HG03469 (cell line): ENCODE data around the gene RHOA.
"Not testable (repeated sequence)": the region's sequence is repeated elsewhere in the genome, so short reads cannot be mapped to it uniquely, and the experiment has no call there.

ENCODE experiments used
- ATAC-seq: cut with Tn5 transposase; IDR thresholded peaks from one replicate; pipeline ENCODE4 v1.9.1; 2021; ENCODE audit warnings: mild to moderate bottlenecking, moderate library complexity, moderate number of reproducible peaks; ENCODE audit not compliant: unreplicated experiment

The RHOA gene

DNA sequence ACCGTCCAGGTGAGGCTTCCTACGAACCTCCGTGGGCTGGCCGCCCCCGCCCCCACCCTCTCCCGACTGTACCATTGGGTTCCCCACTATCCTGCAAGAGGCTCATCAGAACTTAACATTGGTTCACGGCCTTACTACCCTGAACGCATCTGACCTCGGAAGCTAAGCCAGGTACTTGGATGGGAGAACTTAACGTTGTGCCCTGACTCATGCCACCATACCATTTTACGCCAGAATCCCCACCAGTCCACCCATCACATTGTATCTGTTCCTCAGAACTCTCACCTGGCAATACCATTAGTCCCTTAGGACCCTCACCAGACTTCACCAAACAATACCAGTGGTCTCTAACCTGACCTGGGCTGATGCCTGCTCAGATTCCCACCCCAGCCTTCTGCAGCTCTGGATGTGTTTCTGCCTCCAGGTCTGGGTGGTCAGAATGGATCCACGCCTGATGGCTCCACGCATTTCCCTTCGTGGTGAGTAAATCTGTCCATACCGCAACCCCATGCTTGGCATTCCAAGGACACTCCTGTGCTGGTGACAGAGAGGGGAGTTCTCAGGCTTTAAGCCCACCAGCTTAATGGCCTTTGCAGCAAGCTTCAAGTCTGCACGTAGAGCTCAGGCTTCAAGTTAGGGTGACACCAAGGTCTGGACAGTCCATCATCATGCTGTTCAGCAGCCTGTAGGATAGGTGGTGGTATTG is 1.0 kb upstream of the RHOA start:
- no peak for ATAC-seq

GRCh38 chr3:49411535-49411967 is 225 bp downstream of the RHOA start:
- ATAC-seq: peak; percentile 11

GRCh38 chr3:49410846-49411534 is 786 bp downstream of the RHOA start:
- ATAC-seq: no peak

GRCh38 chr3:49410066-49410845 is 1.5 kb downstream of the RHOA start:
- no peak for ATAC-seq

GRCh38 chr3:49406571-49407565 is 4.9 kb downstream of the RHOA start:
- no peak for ATAC-seq

DNA sequence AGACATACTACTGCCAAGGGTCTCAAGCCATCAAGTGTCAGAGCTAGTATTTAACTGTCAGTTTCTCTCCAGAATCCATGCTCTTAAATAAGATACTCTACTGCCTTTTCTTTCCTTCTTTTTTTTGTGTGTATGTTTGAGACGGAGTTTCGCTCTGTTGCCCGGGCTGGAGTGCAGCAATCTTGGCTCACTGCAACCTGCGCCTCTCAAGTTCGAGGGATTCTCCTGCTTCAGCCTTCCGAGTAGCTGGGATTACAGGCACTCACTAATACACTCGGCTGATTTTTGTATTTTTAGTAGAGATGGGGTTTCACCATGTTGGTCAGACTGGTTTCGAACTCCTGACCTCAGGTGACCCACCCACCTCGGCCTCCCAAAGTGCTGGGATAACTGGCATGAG is 6.2 kb downstream of the RHOA start:
- not testable (repeated sequence) for ATAC-seq

GRCh38 chr3:49403891-49404290 is 7.9 kb downstream of the RHOA start:
- no peak for ATAC-seq

DNA sequence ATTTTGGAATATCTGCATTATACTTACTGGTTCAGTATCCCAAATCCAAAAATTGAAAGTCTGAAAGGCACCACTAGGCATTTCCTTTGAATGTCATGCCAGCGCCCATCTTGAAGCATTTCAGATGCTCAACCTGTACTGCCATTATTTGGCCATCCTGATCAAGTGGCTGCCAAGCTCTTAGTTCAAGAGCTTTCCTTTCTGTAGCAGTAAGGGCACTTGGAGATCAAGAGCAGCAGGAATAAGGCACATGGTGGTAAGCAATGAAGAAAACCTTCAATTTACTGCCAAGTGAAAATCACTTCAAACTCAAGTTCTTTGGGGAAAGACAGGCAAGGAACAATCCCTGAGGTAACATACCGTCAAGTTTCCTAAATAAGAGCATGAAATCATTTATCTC is 10.0 kb downstream of the RHOA start:
- ATAC-seq: no peak

DNA sequence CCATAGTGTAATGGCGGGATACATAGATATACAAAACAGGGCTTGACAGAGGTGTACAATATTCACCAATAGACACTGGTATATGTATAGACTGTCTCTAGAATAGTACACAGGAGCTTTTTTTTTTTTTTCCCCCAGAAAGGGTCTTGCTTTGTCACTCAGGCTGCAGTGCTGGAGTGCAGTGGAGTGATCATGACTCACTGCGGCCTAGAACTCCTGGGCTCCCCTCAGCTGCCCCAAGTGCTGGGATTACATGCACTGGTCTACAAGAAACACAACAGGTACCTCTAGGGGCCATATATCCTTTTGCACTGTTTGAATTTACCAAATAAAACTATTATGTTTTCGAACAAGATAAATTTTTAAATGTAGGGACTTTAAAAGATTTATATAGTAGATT is 12.3 kb downstream of the RHOA start:
- no peak for ATAC-seq

DNA sequence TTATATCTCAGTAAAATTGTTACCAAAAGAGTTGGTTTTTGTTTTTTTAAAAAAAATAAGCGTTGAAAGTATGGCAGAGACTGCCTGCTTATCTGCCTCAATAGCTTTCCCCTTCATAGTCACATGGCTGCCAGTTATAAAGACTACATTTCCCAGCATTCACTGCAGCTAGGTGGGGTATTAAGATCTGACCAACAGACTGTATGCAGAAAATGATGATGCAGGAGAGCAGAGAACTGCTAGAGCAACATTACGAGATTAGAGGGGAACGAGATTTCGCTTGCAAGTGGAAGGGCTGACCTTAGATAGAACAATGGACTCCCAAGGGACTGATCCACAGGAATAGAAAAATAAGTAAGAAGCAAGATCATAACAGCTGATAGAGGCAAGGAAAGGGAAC is 14.3 kb downstream of the RHOA start:
- ATAC-seq: no peak

GRCh38 chr3:49391310-49391709 is 20.5 kb downstream of the RHOA start:
- not testable (repeated sequence) for ATAC-seq

DNA sequence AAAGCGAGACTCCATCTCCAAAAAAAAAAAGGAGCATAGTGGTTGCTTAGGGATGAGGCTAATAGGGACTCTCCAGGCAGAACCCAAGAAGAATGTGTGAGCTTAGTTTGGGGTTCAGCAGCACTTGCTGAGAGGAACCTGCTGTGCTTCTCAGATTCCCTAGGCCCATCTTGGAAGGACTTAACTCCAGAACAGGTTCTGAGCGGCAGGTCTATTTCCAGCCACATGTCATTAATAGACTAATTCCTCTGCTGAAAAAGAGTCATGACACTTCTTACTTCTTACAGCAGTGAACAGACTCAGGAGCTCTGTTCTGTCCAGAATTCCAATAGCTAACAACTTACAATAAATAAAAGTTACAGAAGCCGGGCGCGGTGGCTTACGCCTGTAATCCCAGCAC is 22.5 kb downstream of the RHOA start:
- no peak for ATAC-seq

- no peak for ATAC-seq
These were observed 23.4 kb downstream of the RHOA start for GRCh38 chr3:49388289-49388820.

- ATAC-seq: no peak
These were observed 24.1 kb downstream of the RHOA start for GRCh38 chr3:49387721-49388120.

DNA sequence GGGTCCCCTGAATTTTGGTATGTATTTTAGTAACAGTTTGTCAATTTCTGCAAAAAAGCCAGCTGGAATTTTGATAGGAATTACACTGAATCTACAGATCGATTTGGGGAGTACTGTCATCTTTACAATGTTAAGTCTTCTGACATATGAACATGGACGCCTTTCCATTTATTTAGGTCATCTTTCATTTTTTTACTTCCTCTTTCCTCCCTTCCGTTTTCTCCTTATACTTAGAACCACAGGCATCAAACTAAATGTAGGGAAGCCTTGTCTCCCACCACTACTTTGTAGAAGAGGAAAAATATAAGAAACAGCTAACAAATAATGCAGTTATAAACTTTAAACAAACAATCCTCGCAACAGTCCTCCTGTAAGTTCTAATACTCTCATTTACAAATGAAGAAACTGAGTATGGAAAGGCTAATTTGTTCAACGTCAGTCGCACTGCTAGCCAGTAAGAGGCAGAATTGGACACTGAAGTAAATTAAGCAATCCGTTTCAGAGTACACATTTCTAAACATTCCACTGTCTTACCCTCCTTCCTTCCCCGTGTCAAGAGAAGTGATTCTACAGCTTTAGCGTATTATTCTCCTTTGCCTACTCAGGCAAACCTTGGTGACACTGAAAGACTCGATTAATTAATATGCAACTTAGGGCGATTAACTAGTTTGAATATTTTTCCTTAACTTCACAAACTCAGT is 25.6 kb downstream of the RHOA start:
- ATAC-seq: no peak

DNA sequence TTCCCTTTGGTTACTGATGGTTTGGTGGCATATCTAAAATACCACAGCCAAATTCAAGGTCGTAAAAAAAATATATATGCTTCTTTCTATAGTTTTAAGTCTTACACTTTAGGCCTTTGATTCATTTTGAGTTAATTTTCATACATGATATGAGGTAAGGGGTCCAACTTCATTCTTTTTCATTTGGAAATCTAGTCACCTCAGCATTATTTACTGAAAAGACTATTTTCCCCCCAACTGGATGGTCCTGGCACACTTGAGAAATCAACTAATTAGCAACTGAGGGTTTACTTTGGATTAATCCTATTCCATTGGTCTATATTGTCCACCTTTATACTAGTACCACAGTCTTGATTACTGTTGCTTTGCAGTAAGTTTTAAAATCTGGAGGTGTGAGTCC is 26.2 kb downstream of the RHOA start:
- no peak for ATAC-seq

GRCh38 chr3:49383387-49383786 is 28.4 kb downstream of the RHOA start:
- ATAC-seq: no peak

GRCh38 chr3:49378249-49378895 is 33.4 kb downstream of the RHOA start:
- ATAC-seq: no peak

- ATAC-seq: no peak
These were observed 34.3 kb downstream of the RHOA start for GRCh38 chr3:49377483-49377882.
